Skeletal muscle satellite cell (primary cell): ENCODE results near the gene FBXW11.

Source experiments
- H3K27me3 ChIP-seq: 2 replicates; pipeline ENCODE4 v1.7.0; 2013; ENCODE audit warnings: low read length; ENCODE audit not compliant: control insufficient read depth, insufficient read depth
- H3K36me3 ChIP-seq: 2 replicates; pipeline ENCODE4 v1.7.0; 2013; ENCODE audit warnings: mild to moderate bottlenecking, control low read depth, low read length; ENCODE audit not compliant: insufficient read depth
- H3K4me1 ChIP-seq: 2 replicates; pipeline ENCODE4 v1.7.0; 2013; ENCODE audit warnings: low read length; ENCODE audit not compliant: control insufficient read depth, insufficient read depth
- H3K4me2 ChIP-seq: 2 replicates; pipeline ENCODE4 v1.7.0; 2013; ENCODE audit warnings: mild to moderate bottlenecking, low read length
- H3K4me3 ChIP-seq: 2 replicates; pipeline ENCODE4 v1.7.0; 2013; ENCODE audit warnings: low read length
- H3K9ac ChIP-seq: 2 replicates; pipeline ENCODE4 v1.7.0; 2013; ENCODE audit warnings: mild to moderate bottlenecking, low read depth, low read length, moderate library complexity
- H3K9me3 ChIP-seq: replicated peaks from 2 replicates; pipeline ENCODE4 v1.7.0; 2013; ENCODE audit warnings: mild to moderate bottlenecking, control low read depth, low read length

FBXW11 gene

GRCh38 chr5:171845857-171846256, 160.6 kb downstream of the FBXW11 start:
- Histone ChIP-seq H3K36me3 (no peaks in the 10 kb centered on the region), H3K9me3 (no peaks in the 10 kb centered on the region), H3K4me1 (no peaks in the 10 kb centered on the region), H3K27me3 (no peaks in the 10 kb centered on the region), H3K4me2 (no peak overlapping the region), H3K9ac (no peak overlapping the region), H3K4me3 (no peak overlapping the region)

- no peaks in the 10 kb centered on the region for H3K4me1 ChIP-seq
- no peak overlapping the region for H3K4me2 ChIP-seq
- H3K27me3 ChIP-seq = no peaks in the 10 kb centered on the region
- H3K9ac ChIP-seq = no peak overlapping the region
- no peaks in the 10 kb centered on the region for H3K9me3 ChIP-seq
- H3K36me3 ChIP-seq = no peaks in the 10 kb centered on the region
- H3K4me3 ChIP-seq = no peak overlapping the region
These were observed 161.3 kb downstream of the FBXW11 start for GRCh38 chr5:171845040-171845630.

GRCh38 chr5:171842777-171843328, 163.6 kb downstream of the FBXW11 start:
- no peak overlapping the region for H3K9ac ChIP-seq
- H3K4me1 ChIP-seq = no peaks in the 10 kb centered on the region

GRCh38 chr5:171841984-171842776, 164.3 kb downstream of the FBXW11 start:
- Histone ChIP-seq H3K27me3 (no peaks in the 10 kb centered on the region), H3K4me1 (no peaks in the 10 kb centered on the region), H3K4me3 (no peak overlapping the region), H3K9ac (no peak overlapping the region), H3K4me2 (no peak overlapping the region), H3K9me3 (no peaks in the 10 kb centered on the region), H3K36me3 (no peaks in the 10 kb centered on the region)

More at GRCh38 chr5:171842777-171843328, 163.6 kb downstream of the FBXW11 start:
- Histone ChIP-seq H3K27me3 (no peaks in the 10 kb centered on the region), H3K4me3 (no peak overlapping the region), H3K36me3 (no peaks in the 10 kb centered on the region), H3K9me3 (no peaks in the 10 kb centered on the region), H3K4me2 (no peak overlapping the region)

GRCh38 chr5:171840711-171841522, 165.5 kb downstream of the FBXW11 start:
- Histone ChIP-seq H3K4me3 (no peak overlapping the region), H3K36me3 (no peaks in the 10 kb centered on the region), H3K27me3 (no peaks in the 10 kb centered on the region)

GRCh38 chr5:171840066-171840465, 166.4 kb downstream of the FBXW11 start:
- no peaks in the 10 kb centered on the region for H3K4me1 ChIP-seq
- no peaks in the 10 kb centered on the region for H3K36me3 ChIP-seq
- H3K27me3 ChIP-seq = peaks cover under 1% of the 10 kb centered on the region

More at GRCh38 chr5:171840711-171841522, 165.5 kb downstream of the FBXW11 start:
- Histone ChIP-seq H3K4me1 (no peaks in the 10 kb centered on the region), H3K9ac (no peak overlapping the region), H3K9me3 (no peaks in the 10 kb centered on the region), H3K4me2 (no peak overlapping the region)

GRCh38 chr5:171839112-171839511, 167.3 kb downstream of the FBXW11 start:
- H3K27me3 ChIP-seq = peaks cover 4% of the 10 kb centered on the region
- H3K9ac ChIP-seq = no peak overlapping the region
- H3K36me3 ChIP-seq = no peaks in the 10 kb centered on the region
- no peak overlapping the region for H3K4me3 ChIP-seq
- no peaks in the 10 kb centered on the region for H3K4me1 ChIP-seq
- no peak overlapping the region for H3K4me2 ChIP-seq
- no peaks in the 10 kb centered on the region for H3K9me3 ChIP-seq

More at GRCh38 chr5:171840066-171840465, 166.4 kb downstream of the FBXW11 start:
- Histone ChIP-seq H3K4me3 (no peak overlapping the region), H3K4me2 (no peak overlapping the region), H3K9ac (no peak overlapping the region), H3K9me3 (no peaks in the 10 kb centered on the region)

GRCh38 chr5:171838066-171838465, 168.4 kb downstream of the FBXW11 start:
- Histone ChIP-seq H3K4me2 (no peak overlapping the region), H3K4me3 (no peak overlapping the region), H3K36me3 (no peaks in the 10 kb centered on the region)

GRCh38 chr5:171837522-171837921, 168.9 kb downstream of the FBXW11 start:
- Histone ChIP-seq H3K4me3 (no peak overlapping the region), H3K27me3 (peaks cover 4% of the 10 kb centered on the region), H3K36me3 (no peaks in the 10 kb centered on the region), H3K9ac (no peak overlapping the region), H3K4me2 (no peak overlapping the region), H3K4me1 (no peaks in the 10 kb centered on the region), H3K9me3 (no peaks in the 10 kb centered on the region)

More at GRCh38 chr5:171838066-171838465, 168.4 kb downstream of the FBXW11 start:
- no peak overlapping the region for H3K9ac ChIP-seq
- H3K27me3 ChIP-seq = peaks cover 4% of the 10 kb centered on the region
- no peaks in the 10 kb centered on the region for H3K9me3 ChIP-seq
- no peaks in the 10 kb centered on the region for H3K4me1 ChIP-seq

- Histone ChIP-seq H3K4me2 (no peak overlapping the region), H3K4me3 (no peak overlapping the region), H3K9me3 (no peaks in the 10 kb centered on the region), H3K4me1 (no peaks in the 10 kb centered on the region), H3K36me3 (no peaks in the 10 kb centered on the region), H3K9ac (no peak overlapping the region), H3K27me3 (peaks cover 4% of the 10 kb centered on the region)
These were observed 171.4 kb downstream of the FBXW11 start for GRCh38 chr5:171835066-171835465.

- Histone ChIP-seq H3K4me1 (no peaks in the 10 kb centered on the region), H3K9ac (no peak overlapping the region), H3K9me3 (no peaks in the 10 kb centered on the region), H3K36me3 (no peaks in the 10 kb centered on the region), H3K27me3 (peaks cover 7% of the 10 kb centered on the region), H3K4me3 (no peak overlapping the region), H3K4me2 (no peak overlapping the region)
These were observed 172.0 kb downstream of the FBXW11 start for GRCh38 chr5:171834461-171834860.
